CD4-positive, alpha-beta T cell (primary cell): ENCODE data around the gene ICAM5. TPM values are rescaled to one million over a fixed set of nuclear protein-coding genes. Genes with fewer than 3 reads are reported as not detected.

Source experiments
- ATAC-seq: fragments of 200-7000 bp; cut with Tn5 transposase; one replicate; pipeline ENCODE4 v1.10.0; 2022; ENCODE audit warnings: mild to moderate bottlenecking; ENCODE audit not compliant: poor library complexity
- CTCF ChIA-PET: fragments of 350-600 bp; sonication (Branson Sonifier 250); formaldehyde crosslinking; loops from one replicate; lab custom pipeline; 2021; ENCODE audit warnings: antibody characterized with exemption, inconsistent platforms; lab: Charles Lee
- POLR2A ChIA-PET: fragments of 350-600 bp; sonication (Branson Sonifier 250); formaldehyde crosslinking; loops from one replicate; lab custom pipeline; 2021; ENCODE audit warnings: antibody characterized with exemption, inconsistent platforms; lab: Charles Lee
- DNase-seq, 14 experiments: peaks; one replicate each; pipeline ENCODE4 v3.0.0-alpha.2; 2013 to 2020; ENCODE audit warnings: mixed read lengths in 2 of 14
- H3K27ac ChIP-seq, 2 donors: one replicate each; pipeline versions ENCODE4 v1.5.1 to v1.7.0; 2013; ENCODE audit warnings: low read length in 2 of 2, low read depth in 1 of 2, mild to moderate bottlenecking in 1 of 2
- H3K27me3 ChIP-seq, 2 experiments: 1 replicate in 1 of 2; 2 replicates in 1 of 2; pipeline versions ENCODE4 v1.6.1 to v1.7.0; 2013; ENCODE audit warnings: low read length in 2 of 2, control low read depth in 1 of 2, mild to moderate bottlenecking in 1 of 2, moderate library complexity in 1 of 2; ENCODE audit not compliant: insufficient read depth in 2 of 2, control insufficient read depth in 1 of 2
- H3K36me3 ChIP-seq: one replicate; pipeline ENCODE4 v1.6.1; 2013; ENCODE audit warnings: low read length, control low read depth; ENCODE audit not compliant: insufficient read depth
- H3K4me1 ChIP-seq: one replicate; pipeline ENCODE4 v1.6.1; 2013; ENCODE audit warnings: low read length, control low read depth; ENCODE audit not compliant: insufficient read depth
- H3K4me3 ChIP-seq: one replicate; pipeline ENCODE4 v1.5.1; 2013; ENCODE audit warnings: mild to moderate bottlenecking, low read length, moderate library complexity
- H3K9me3 ChIP-seq, 2 experiments: 1 replicate in 1 of 2; 2 replicates in 1 of 2; pipeline versions ENCODE4 v1.6.1 to v1.7.0; 2013; ENCODE audit warnings: low read length in 2 of 2, mild to moderate bottlenecking in 2 of 2, control low read depth in 1 of 2, moderate library complexity in 1 of 2; ENCODE audit not compliant: control insufficient read depth in 1 of 2, insufficient read depth in 1 of 2
- H3K27ac Mint-ChIP-seq: one replicate; pipeline ENCODE4 v1.8.0; 2020; ENCODE audit warnings: mixed read lengths
- H3K27me3 Mint-ChIP-seq: one replicate; pipeline ENCODE4 v1.8.0; 2021; ENCODE audit warnings: mixed read lengths
- H3K36me3 Mint-ChIP-seq: one replicate; pipeline ENCODE4 v1.8.0; 2021; ENCODE audit warnings: low read depth, mixed read lengths
- H3K4me1 Mint-ChIP-seq: one replicate; pipeline ENCODE4 v1.8.0; 2021; ENCODE audit warnings: low read depth, mixed read lengths
- H3K4me3 Mint-ChIP-seq: one replicate; pipeline ENCODE4 v1.8.0; 2020; ENCODE audit warnings: mild to moderate bottlenecking, mixed read lengths
- H3K9me3 Mint-ChIP-seq: one replicate; pipeline ENCODE4 v1.8.0; 2020; ENCODE audit warnings: mixed read lengths
- intact Hi-C, 2 experiments: fragments of 100-400 bp; cut with DNase I in 1 of 2; cut with micrococcal nuclease in 1 of 2; formaldehyde crosslinking; loops; one replicate each; pipeline versions ENCODE4 v1.15.1 to v1.9.0; 2023 to 2025; cut with DNase I, micrococcal nuclease
- total RNA-seq, 174 experiments: library from RNA in 2 of 174; stranded (reverse) in 2 of 174; gene quantifications; one replicate each; pipeline ENCODE4 v1.2.3 and lab custom pipeline; 2021 to 2026
- TF ChIP-seq, protein P1 (sequence below): fragments of 200-600 bp; IDR thresholded peaks from one replicate; pipeline ENCODE4 v1.8.0; 2022; ENCODE audit warnings: antibody characterized with exemption, mild to moderate bottlenecking

The ICAM5 gene
- total RNA-seq, 2 experiments from 2014 or later = not detected

DNA sequence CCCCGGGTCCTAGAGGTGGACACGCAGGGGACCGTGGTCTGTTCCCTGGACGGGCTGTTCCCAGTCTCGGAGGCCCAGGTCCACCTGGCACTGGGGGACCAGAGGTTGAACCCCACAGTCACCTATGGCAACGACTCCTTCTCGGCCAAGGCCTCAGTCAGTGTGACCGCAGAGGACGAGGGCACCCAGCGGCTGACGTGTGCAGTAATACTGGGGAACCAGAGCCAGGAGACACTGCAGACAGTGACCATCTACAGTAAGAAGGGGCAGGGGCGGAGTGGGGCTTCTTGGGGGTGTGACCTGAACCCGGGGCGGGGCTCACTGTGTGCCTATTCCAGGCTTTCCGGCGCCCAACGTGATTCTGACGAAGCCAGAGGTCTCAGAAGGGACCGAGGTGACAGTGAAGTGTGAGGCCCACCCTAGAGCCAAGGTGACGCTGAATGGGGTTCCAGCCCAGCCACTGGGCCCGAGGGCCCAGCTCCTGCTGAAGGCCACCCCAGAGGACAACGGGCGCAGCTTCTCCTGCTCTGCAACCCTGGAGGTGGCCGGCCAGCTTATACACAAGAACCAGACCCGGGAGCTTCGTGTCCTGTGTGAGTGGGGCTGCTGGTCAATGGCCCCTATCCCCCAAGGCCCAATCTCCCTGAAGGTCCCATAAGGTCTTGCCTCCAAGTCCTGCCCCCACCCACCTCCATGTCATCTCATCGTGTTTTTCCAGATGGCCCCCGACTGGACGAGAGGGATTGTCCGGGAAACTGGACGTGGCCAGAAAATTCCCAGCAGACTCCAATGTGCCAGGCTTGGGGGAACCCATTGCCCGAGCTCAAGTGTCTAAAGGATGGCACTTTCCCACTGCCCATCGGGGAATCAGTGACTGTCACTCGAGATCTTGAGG is 5.4 kb upstream of the ICAM5 start:
- H3K4me3 Mint-ChIP-seq = no peak overlapping the region
- no peaks in the 10 kb centered on the region for H3K9me3 Mint-ChIP-seq
- ChIA-PET POLR2A (no interaction called here), CTCF (interaction anchor here (0.6 to 4.4 kb wide), 2 partner anchors 10 to 14 kb away, joined by 3 to 21 read pairs; partner anchors contain the start of gene ICAM1)
- peaks cover 0 to 18% of the 10 kb centered on the region in 2 experiments for H3K9me3 ChIP-seq
- peaks cover 25% of the 10 kb centered on the region for H3K27me3 Mint-ChIP-seq
- peaks cover 22 to 26% of the 10 kb centered on the region in 2 experiments for H3K27me3 ChIP-seq
- no peak for ATAC-seq
- intact Hi-C loops = no loop called here
- no peak overlapping the region for H3K4me3 ChIP-seq
- H3K27ac ChIP-seq = no peak overlapping the region
- no peak overlapping the region for H3K27ac Mint-ChIP-seq
- DNase-seq = peak in 1 of 14 experiments; percentile 20
- H3K4me1 ChIP-seq = peaks cover 36% of the 10 kb centered on the region
- peaks cover 33% of the 10 kb centered on the region for H3K36me3 ChIP-seq
- peaks cover 40% of the 10 kb centered on the region for H3K4me1 Mint-ChIP-seq
- TF ChIP-seq, protein P1, sequence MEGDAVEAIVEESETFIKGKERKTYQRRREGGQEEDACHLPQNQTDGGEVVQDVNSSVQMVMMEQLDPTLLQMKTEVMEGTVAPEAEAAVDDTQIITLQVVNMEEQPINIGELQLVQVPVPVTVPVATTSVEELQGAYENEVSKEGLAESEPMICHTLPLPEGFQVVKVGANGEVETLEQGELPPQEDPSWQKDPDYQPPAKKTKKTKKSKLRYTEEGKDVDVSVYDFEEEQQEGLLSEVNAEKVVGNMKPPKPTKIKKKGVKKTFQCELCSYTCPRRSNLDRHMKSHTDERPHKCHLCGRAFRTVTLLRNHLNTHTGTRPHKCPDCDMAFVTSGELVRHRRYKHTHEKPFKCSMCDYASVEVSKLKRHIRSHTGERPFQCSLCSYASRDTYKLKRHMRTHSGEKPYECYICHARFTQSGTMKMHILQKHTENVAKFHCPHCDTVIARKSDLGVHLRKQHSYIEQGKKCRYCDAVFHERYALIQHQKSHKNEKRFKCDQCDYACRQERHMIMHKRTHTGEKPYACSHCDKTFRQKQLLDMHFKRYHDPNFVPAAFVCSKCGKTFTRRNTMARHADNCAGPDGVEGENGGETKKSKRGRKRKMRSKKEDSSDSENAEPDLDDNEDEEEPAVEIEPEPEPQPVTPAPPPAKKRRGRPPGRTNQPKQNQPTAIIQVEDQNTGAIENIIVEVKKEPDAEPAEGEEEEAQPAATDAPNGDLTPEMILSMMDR = no peak
- peaks cover 34% of the 10 kb centered on the region for H3K36me3 Mint-ChIP-seq

DNA sequence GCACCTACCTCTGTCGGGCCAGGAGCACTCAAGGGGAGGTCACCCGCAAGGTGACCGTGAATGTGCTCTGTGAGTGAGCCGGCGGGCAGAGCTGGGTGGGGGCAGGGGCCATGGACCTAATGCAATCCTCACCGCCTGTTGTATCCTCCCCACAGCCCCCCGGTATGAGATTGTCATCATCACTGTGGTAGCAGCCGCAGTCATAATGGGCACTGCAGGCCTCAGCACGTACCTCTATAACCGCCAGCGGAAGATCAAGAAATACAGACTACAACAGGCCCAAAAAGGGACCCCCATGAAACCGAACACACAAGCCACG is 4.8 kb upstream of the ICAM5 start:
- DNase-seq (no peak), ATAC-seq (no peak)
- Histone ChIP-seq H3K36me3 (peaks cover 31% of the 10 kb centered on the region), H3K4me3 (no peak overlapping the region), H3K27me3 (peaks cover 27 to 29% of the 10 kb centered on the region in 2 experiments), H3K4me1 (peaks cover 42% of the 10 kb centered on the region), H3K27ac (no peak overlapping the region), H3K9me3 (peaks cover 0 to 19% of the 10 kb centered on the region in 2 experiments)
- H3K36me3 Mint-ChIP-seq = peaks cover 29% of the 10 kb centered on the region
- peaks cover 42% of the 10 kb centered on the region for H3K4me1 Mint-ChIP-seq
- H3K9me3 Mint-ChIP-seq = no peaks in the 10 kb centered on the region
- H3K27me3 Mint-ChIP-seq = peaks cover 28% of the 10 kb centered on the region
- POLR2A ChIA-PET = no interaction called here
- TF ChIP-seq, protein P1 = no peak
- CTCF ChIA-PET = interaction anchor here (4.4 kb wide), 1 partner anchor 15 kb away, joined by 21 read pairs; the partner anchor contains the start of gene ICAM1
- H3K4me3 Mint-ChIP-seq = no peak overlapping the region
- H3K27ac Mint-ChIP-seq = no peak overlapping the region
- intact Hi-C loops = loop anchor here in 1 of 2 experiments (5.0 kb wide), 1 partner anchor 47 kb away; the partner anchor contains the start of gene RAVER1

DNA sequence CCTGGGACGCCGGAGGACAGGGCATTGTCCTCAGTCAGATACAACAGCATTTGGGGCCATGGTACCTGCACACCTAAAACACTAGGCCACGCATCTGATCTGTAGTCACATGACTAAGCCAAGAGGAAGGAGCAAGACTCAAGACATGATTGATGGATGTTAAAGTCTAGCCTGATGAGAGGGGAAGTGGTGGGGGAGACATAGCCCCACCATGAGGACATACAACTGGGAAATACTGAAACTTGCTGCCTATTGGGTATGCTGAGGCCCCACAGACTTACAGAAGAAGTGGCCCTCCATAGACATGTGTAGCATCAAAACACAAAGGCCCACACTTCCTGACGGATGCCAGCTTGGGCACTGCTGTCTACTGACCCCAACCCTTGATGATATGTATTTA is 4.4 kb upstream of the ICAM5 start:
- Mint-ChIP-seq H3K4me1 (peaks cover 46% of the 10 kb centered on the region), H3K36me3 (peaks cover 27% of the 10 kb centered on the region), H3K9me3 (no peaks in the 10 kb centered on the region), H3K27me3 (peaks cover 33% of the 10 kb centered on the region), H3K27ac (no peak overlapping the region), H3K4me3 (no peak overlapping the region)
- ATAC-seq (no peak), DNase-seq (peak in 1 of 14 experiments; percentile 11)
- peaks cover 47% of the 10 kb centered on the region for H3K4me1 ChIP-seq
- H3K27ac ChIP-seq = no peak overlapping the region
- CTCF ChIA-PET = interaction anchor here (4.4 kb wide), 1 partner anchor 15 kb away, joined by 21 read pairs; the partner anchor contains the start of gene ICAM1
- intact Hi-C loops = loop anchor here in 1 of 2 experiments (5.0 kb wide), 1 partner anchor 47 kb away; the partner anchor contains the start of gene RAVER1
- POLR2A ChIA-PET = no interaction called here
- H3K36me3 ChIP-seq = peaks cover 31% of the 10 kb centered on the region
- peaks cover 0 to 23% of the 10 kb centered on the region in 2 experiments for H3K9me3 ChIP-seq
- TF ChIP-seq, protein P1 = no peak
- peaks cover 32 to 34% of the 10 kb centered on the region in 2 experiments for H3K27me3 ChIP-seq
- H3K4me3 ChIP-seq = no peak overlapping the region
